Measurements from ENCODE around the gene ARHGAP6. TPM values are rescaled to one million over a fixed set of nuclear protein-coding genes. Genes with fewer than 3 reads are reported as not detected.

Gene ARHGAP6
- total RNA-seq, 1 experiment from 2014 or later = 0.50 TPM

- H3K4me1 ChIP-seq = 0 out of 2 replicates have a peak, but pooled peaks cover under 1% of the 10 kb centered on the region
- H3K36me3 ChIP-seq (ENCODE audit: control insufficient read depth, insufficient read depth, low read length) = no peaks in the 10 kb centered on the region
- Mint-ChIP-seq H3K27me3 (ENCODE audit: insufficient read depth, unreplicated experiment) (no peaks in the 10 kb centered on the region), H3K27ac (ENCODE audit: unreplicated experiment) (no peak overlapping the region), H3K36me3 (ENCODE audit: insufficient read depth, unreplicated experiment) (no peaks in the 10 kb centered on the region), H3K4me1 (ENCODE audit: low read depth, unreplicated experiment) (peaks cover 17% of the 10 kb centered on the region), H3K4me3 (ENCODE audit: unreplicated experiment) (no peak overlapping the region), H3K9me3 (ENCODE audit: unreplicated experiment) (no peaks in the 10 kb centered on the region)
- DNase-seq = no peak
- no peak overlapping the region for H3K4me3 ChIP-seq (ENCODE audit: low read depth, low read length)
- TF ChIP-seq CTCF (IDR thresholded peaks at IDR 0.05; ENCODE audit: insufficient read depth in 1 of 2, low read depth in 1 of 2, low read length in 1 of 2, severe bottlenecking in 1 of 2, unreplicated experiment in 1 of 2) = no peak
- intact Hi-C loops (cut with micrococcal nuclease; ENCODE audit: unreplicated experiment) = no loop called here
- ChIA-PET POLR2A (no interaction called here), CTCF (no interaction called here)
- no peaks in the 10 kb centered on the region for H3K9me3 ChIP-seq
- BruUV-seq (replicated peaks) = no TSS peak
- H3K27me3 ChIP-seq (replicated peaks; ENCODE audit: control insufficient read depth, insufficient read depth, low read length) = no peaks in the 10 kb centered on the region
These were observed 323.0 kb downstream of the ARHGAP6 start for GRCh38 chrX:11342673-11343072.

- 0 out of 2 replicates have a peak, but pooled peaks cover 4% of the 10 kb centered on the region for H3K4me1 ChIP-seq
- Mint-ChIP-seq H3K9me3 (ENCODE audit: unreplicated experiment) (no peaks in the 10 kb centered on the region), H3K4me3 (ENCODE audit: unreplicated experiment) (no peak overlapping the region), H3K27me3 (ENCODE audit: insufficient read depth, unreplicated experiment) (no peaks in the 10 kb centered on the region), H3K27ac (ENCODE audit: unreplicated experiment) (no peak overlapping the region), H3K4me1 (ENCODE audit: low read depth, unreplicated experiment) (peaks cover 17% of the 10 kb centered on the region), H3K36me3 (ENCODE audit: insufficient read depth, unreplicated experiment) (no peaks in the 10 kb centered on the region)
- no peak for DNase-seq
- intact Hi-C loops (cut with micrococcal nuclease; ENCODE audit: unreplicated experiment) = no loop called here
- ChIA-PET CTCF (no interaction called here), POLR2A (no interaction called here)
- no TSS peak for BruUV-seq (replicated peaks)
- no peaks in the 10 kb centered on the region for H3K9me3 ChIP-seq
- TF ChIP-seq CTCF (IDR thresholded peaks at IDR 0.05; ENCODE audit: insufficient read depth in 1 of 2, low read depth in 1 of 2, low read length in 1 of 2, severe bottlenecking in 1 of 2, unreplicated experiment in 1 of 2) = no peak
- no peaks in the 10 kb centered on the region for H3K36me3 ChIP-seq (ENCODE audit: control insufficient read depth, insufficient read depth, low read length)
- H3K27me3 ChIP-seq (replicated peaks; ENCODE audit: control insufficient read depth, insufficient read depth, low read length) = no peaks in the 10 kb centered on the region
- H3K4me3 ChIP-seq (ENCODE audit: low read depth, low read length) = no peak overlapping the region
These were observed 324.2 kb downstream of the ARHGAP6 start for GRCh38 chrX:11341274-11342201.

GRCh38 chrX:11337292-11338009 is 328.3 kb downstream of the ARHGAP6 start:
- Mint-ChIP-seq H3K4me1 (ENCODE audit: low read depth, unreplicated experiment) (peaks cover 17% of the 10 kb centered on the region), H3K36me3 (ENCODE audit: insufficient read depth, unreplicated experiment) (no peaks in the 10 kb centered on the region), H3K27me3 (ENCODE audit: insufficient read depth, unreplicated experiment) (no peaks in the 10 kb centered on the region), H3K27ac (ENCODE audit: unreplicated experiment) (no peak overlapping the region), H3K9me3 (ENCODE audit: unreplicated experiment) (no peaks in the 10 kb centered on the region), H3K4me3 (ENCODE audit: unreplicated experiment) (no peak overlapping the region)
- no TSS peak for BruUV-seq (replicated peaks)
- no peaks in the 10 kb centered on the region for H3K36me3 ChIP-seq (ENCODE audit: control insufficient read depth, insufficient read depth, low read length)
- ChIA-PET POLR2A (no interaction called here), CTCF (no interaction called here)
- intact Hi-C loops (cut with micrococcal nuclease; ENCODE audit: unreplicated experiment) = no loop called here
- no peak for DNase-seq
- no peaks in the 10 kb centered on the region for H3K9me3 ChIP-seq
- no peak overlapping the region for H3K4me3 ChIP-seq (ENCODE audit: low read depth, low read length)
- 0 out of 2 replicates have a peak, but pooled peaks cover 4% of the 10 kb centered on the region for H3K4me1 ChIP-seq
- H3K27me3 ChIP-seq (replicated peaks; ENCODE audit: control insufficient read depth, insufficient read depth, low read length) = no peaks in the 10 kb centered on the region
- TF ChIP-seq CTCF (IDR thresholded peaks at IDR 0.05; ENCODE audit: insufficient read depth in 1 of 2, low read depth in 1 of 2, low read length in 1 of 2, severe bottlenecking in 1 of 2, unreplicated experiment in 1 of 2) = no peak
